Fibroblast of lung (primary cell): ENCODE data around the gene FAM13C. TPM values are rescaled to one million over a fixed set of nuclear protein-coding genes. Genes with fewer than 3 reads are reported as not detected.

Experiments
- DNase-seq, 2 donors: peaks; one replicate each; pipeline versions ENCODE4 v3.0.0 to v3.0.0-alpha.2; 2010; ENCODE audit warnings: low read depth in 2 of 2
- H2AFZ ChIP-seq: 2 replicates; pipeline ENCODE4 v1.5.1; 2012; ENCODE audit warnings: low read length, control low read depth, inconsistent platforms
- H3K27ac ChIP-seq: 2 replicates; pipeline ENCODE4 v1.5.1; 2011; ENCODE audit warnings: low read length, control low read depth; ENCODE audit not compliant: insufficient read depth
- H3K27me3 ChIP-seq: 2 replicates; pipeline ENCODE4 v1.5.1; 2011; ENCODE audit warnings: mild to moderate bottlenecking, low read length; ENCODE audit not compliant: control insufficient read depth, insufficient read depth
- H3K36me3 ChIP-seq: 2 replicates; pipeline ENCODE4 v1.5.1; 2011; ENCODE audit warnings: low read length; ENCODE audit not compliant: control insufficient read depth, insufficient read depth
- H3K4me1 ChIP-seq: 2 replicates; pipeline ENCODE4 v1.5.1; 2011; ENCODE audit warnings: low read length; ENCODE audit not compliant: control insufficient read depth, insufficient read depth; ENCODE audit errors: extremely low read depth
- H3K4me2 ChIP-seq: 2 replicates; pipeline ENCODE4 v1.5.1; 2011; ENCODE audit warnings: low read length, control low read depth; ENCODE audit not compliant: insufficient read depth; ENCODE audit errors: extremely low read depth
- H3K4me3 ChIP-seq, 4 experiments: fragments of 200-600 bp in 1 of 4; sonication (generic) in 1 of 4; replicated peaks in 1 of 4; 2 replicates each; pipeline ENCODE4 v1.5.1; 2011 to 2016; ENCODE audit warnings: low read length in 4 of 4, low read depth in 3 of 4, mild to moderate bottlenecking in 3 of 4, control low read depth in 2 of 4, inconsistent platforms in 1 of 4, mixed read lengths in 1 of 4; ENCODE audit not compliant: insufficient read depth in 1 of 4; ENCODE audit errors: control extremely low read depth in 1 of 4
- H3K79me2 ChIP-seq: 2 replicates; pipeline ENCODE4 v1.5.1; 2012; ENCODE audit warnings: mild to moderate bottlenecking, low read length, inconsistent platforms; ENCODE audit not compliant: control insufficient read depth, insufficient read depth
- H3K9ac ChIP-seq: 2 replicates; pipeline ENCODE4 v1.5.1; 2011; ENCODE audit warnings: mild to moderate bottlenecking, low read length, control low read depth; ENCODE audit not compliant: insufficient read depth
- H3K9me3 ChIP-seq: 2 replicates; pipeline ENCODE4 v1.5.1; 2012; ENCODE audit warnings: low read depth, low read length; ENCODE audit not compliant: control insufficient read depth, insufficient read depth
- H4K20me1 ChIP-seq: 2 replicates; pipeline ENCODE4 v1.5.1; 2011; ENCODE audit warnings: low read length; ENCODE audit not compliant: control insufficient read depth, insufficient read depth; ENCODE audit errors: extremely low read depth
- CTCF ChIP-seq, 2 donors: IDR thresholded peaks in 1 of 2; conservative IDR thresholded peaks in 1 of 2; 1 replicate in 1 of 2; 2 replicates in 1 of 2; pipeline ENCODE4 v1.5.1; 2011 to 2012; ENCODE audit warnings: low read length in 2 of 2, control low read depth in 1 of 2, inconsistent platforms in 1 of 2, low read depth in 1 of 2, mild to moderate bottlenecking in 1 of 2
- EZH2 ChIP-seq: IDR thresholded peaks from 2 replicates; pipeline ENCODE4 v1.5.1; 2012; ENCODE audit warnings: low read length, control low read depth, mild to moderate bottlenecking; ENCODE audit errors: missing control alignments
- polyA plus RNA-seq, 2 donors: library from polyadenylated mRNA; depleted of rRNA in 1 of 2; stranded (reverse) in 1 of 2; unstranded in 1 of 2; fragments of >200 nt; gene quantifications; 2 replicates each; pipeline ENCODE4 v1.2.1, GENCODE V29; 2011 to 2012; ENCODE audit warnings: missing spikeins in 1 of 2
- total RNA-seq: library from RNA; depleted of rRNA; stranded (reverse); fragments of >200 nt; gene quantifications from 2 replicates; pipeline ENCODE4 v1.2.1, GENCODE V29; 2014

Gene FAM13C
- total and polyA plus RNA-seq, 2 donors (not counting 1 experiment from before 2014, with no cell fraction given) = 2.8 to 5.9 TPM

GRCh38 chr10:59257224-59257623 is 105.1 kb downstream of the FAM13C start:
- no peak for TF ChIP-seq CTCF (conservative IDR thresholded peaks at IDR 0.05 in 1 of 2, IDR thresholded peaks at IDR 0.05 in 1 of 2; ENCODE audit: low read depth in 1 of 2, low read length in 2 of 2)
- no peak for TF ChIP-seq EZH2
- DNase-seq = no peak

DNA sequence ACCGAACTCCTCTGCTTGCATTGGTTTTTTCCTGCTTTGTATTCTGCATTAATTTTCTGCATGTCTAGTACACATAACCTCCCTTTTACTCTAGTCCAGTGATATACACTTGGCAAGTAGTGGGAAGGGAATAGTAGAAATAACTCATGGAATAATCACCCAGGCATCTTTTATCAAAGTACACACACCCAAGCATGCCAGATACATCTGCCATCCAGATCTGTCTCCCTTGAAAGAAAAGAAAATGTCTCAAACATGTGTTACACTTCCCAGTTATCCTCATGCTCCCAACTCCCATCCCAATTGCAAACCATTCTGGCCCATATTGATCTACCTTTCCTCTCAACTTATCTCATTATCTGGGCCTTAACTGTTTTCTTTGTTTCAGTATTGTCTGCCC is 106.9 kb downstream of the FAM13C start:
- TF ChIP-seq EZH2 (no peak), CTCF (conservative IDR thresholded peaks at IDR 0.05 in 1 of 2, IDR thresholded peaks at IDR 0.05 in 1 of 2; ENCODE audit: low read depth in 1 of 2, low read length in 2 of 2) (no peak)
- Histone ChIP-seq H3K4me3 (no peak overlapping the region), H3K4me2 (no peak overlapping the region), H3K4me1 (no peaks in the 10 kb centered on the region), H3K9ac (no peak overlapping the region), H2AFZ (no peak overlapping the region), H3K27ac (no peak overlapping the region), H3K27me3 (no peaks in the 10 kb centered on the region), H3K36me3 (no peaks in the 10 kb centered on the region), H3K79me2 (no peaks in the 10 kb centered on the region), H4K20me1 (no peaks in the 10 kb centered on the region), H3K9me3 (no peaks in the 10 kb centered on the region)
- DNase-seq = no peak

More at GRCh38 chr10:59257224-59257623, 105.1 kb downstream of the FAM13C start:
- Histone ChIP-seq H3K4me2 (no peak overlapping the region), H3K36me3 (no peaks in the 10 kb centered on the region), H3K9me3 (no peaks in the 10 kb centered on the region), H3K79me2 (no peaks in the 10 kb centered on the region), H3K4me3 (no peak overlapping the region), H3K27me3 (no peaks in the 10 kb centered on the region), H3K27ac (no peak overlapping the region), H4K20me1 (no peaks in the 10 kb centered on the region), H3K4me1 (no peaks in the 10 kb centered on the region), H3K9ac (no peak overlapping the region), H2AFZ (no peak overlapping the region)

- H3K36me3 ChIP-seq = no peaks in the 10 kb centered on the region
- no peak for DNase-seq
- no peaks in the 10 kb centered on the region for H4K20me1 ChIP-seq
- H2AFZ ChIP-seq = no peak overlapping the region
- H3K4me3 ChIP-seq = no peak overlapping the region
- TF ChIP-seq EZH2 (no peak), CTCF (conservative IDR thresholded peaks at IDR 0.05 in 1 of 2, IDR thresholded peaks at IDR 0.05 in 1 of 2; ENCODE audit: low read depth in 1 of 2, low read length in 2 of 2) (no peak)
- no peaks in the 10 kb centered on the region for H3K79me2 ChIP-seq
- no peak overlapping the region for H3K9ac ChIP-seq
- no peaks in the 10 kb centered on the region for H3K9me3 ChIP-seq
- no peak overlapping the region for H3K27ac ChIP-seq
- no peaks in the 10 kb centered on the region for H3K4me1 ChIP-seq
- no peak overlapping the region for H3K4me2 ChIP-seq
- H3K27me3 ChIP-seq = no peaks in the 10 kb centered on the region
Observed at GRCh38 chr10:59252491-59252890, 109.9 kb downstream of the FAM13C start.
